Thyroid gland (tissue), 4 donors: ENCODE data around the gene VRK1.

Experiments used
- CTCF ChIP-seq, 6 experiments: fragments of 200-600 bp in 3 of 6; fragments of 450-650 bp in 3 of 6; sonication (generic) in 3 of 6; IDR thresholded peaks; one replicate each; pipeline ENCODE4 v1.5.1; 2016 to 2019; ENCODE audit warnings: antibody characterized with exemption in 6 of 6, mild to moderate bottlenecking in 2 of 6, inconsistent platforms in 1 of 6, moderate library complexity in 1 of 6
- POLR2A ChIP-seq, 2 donors: fragments of 450-650 bp; IDR thresholded peaks; one replicate each; pipeline ENCODE4 v1.6.1; 2017; ENCODE audit warnings: antibody characterized with exemption in 2 of 2, mild to moderate bottlenecking in 2 of 2, moderate library complexity in 1 of 2

GRCh38 chr14:96811265-96811664, 14.1 kb downstream of the VRK1 start:
- TF ChIP-seq CTCF (IDR thresholded peaks at IDR 0.05) (no peak), POLR2A (IDR thresholded peaks at IDR 0.05) (no peak)
